ENCODE results near the gene SLC22A4.

The SLC22A4 gene

DNA sequence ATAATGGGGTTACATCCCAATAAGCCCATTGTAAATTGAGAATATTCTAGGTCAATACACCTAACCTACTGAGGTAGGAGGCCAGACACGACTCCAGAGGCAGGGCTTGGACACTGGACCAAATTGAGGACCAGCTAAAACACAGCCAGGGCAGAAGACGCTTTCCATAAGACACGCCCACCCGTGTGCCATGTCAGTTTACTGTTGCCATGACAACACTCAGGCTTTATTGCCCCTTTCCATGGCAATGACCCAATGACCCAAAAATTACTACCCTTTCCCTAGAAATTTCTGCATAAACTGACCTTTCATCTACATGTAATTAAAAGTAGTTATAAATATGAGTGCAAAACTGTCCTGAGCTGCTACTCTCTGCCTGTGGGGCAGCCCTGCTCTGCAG is 31.5 kb downstream of the SLC22A4 start:
- TF ChIP-seq, protein P1, sequence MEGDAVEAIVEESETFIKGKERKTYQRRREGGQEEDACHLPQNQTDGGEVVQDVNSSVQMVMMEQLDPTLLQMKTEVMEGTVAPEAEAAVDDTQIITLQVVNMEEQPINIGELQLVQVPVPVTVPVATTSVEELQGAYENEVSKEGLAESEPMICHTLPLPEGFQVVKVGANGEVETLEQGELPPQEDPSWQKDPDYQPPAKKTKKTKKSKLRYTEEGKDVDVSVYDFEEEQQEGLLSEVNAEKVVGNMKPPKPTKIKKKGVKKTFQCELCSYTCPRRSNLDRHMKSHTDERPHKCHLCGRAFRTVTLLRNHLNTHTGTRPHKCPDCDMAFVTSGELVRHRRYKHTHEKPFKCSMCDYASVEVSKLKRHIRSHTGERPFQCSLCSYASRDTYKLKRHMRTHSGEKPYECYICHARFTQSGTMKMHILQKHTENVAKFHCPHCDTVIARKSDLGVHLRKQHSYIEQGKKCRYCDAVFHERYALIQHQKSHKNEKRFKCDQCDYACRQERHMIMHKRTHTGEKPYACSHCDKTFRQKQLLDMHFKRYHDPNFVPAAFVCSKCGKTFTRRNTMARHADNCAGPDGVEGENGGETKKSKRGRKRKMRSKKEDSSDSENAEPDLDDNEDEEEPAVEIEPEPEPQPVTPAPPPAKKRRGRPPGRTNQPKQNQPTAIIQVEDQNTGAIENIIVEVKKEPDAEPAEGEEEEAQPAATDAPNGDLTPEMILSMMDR (IDR thresholded peaks at IDR 0.05) = no peak

DNA sequence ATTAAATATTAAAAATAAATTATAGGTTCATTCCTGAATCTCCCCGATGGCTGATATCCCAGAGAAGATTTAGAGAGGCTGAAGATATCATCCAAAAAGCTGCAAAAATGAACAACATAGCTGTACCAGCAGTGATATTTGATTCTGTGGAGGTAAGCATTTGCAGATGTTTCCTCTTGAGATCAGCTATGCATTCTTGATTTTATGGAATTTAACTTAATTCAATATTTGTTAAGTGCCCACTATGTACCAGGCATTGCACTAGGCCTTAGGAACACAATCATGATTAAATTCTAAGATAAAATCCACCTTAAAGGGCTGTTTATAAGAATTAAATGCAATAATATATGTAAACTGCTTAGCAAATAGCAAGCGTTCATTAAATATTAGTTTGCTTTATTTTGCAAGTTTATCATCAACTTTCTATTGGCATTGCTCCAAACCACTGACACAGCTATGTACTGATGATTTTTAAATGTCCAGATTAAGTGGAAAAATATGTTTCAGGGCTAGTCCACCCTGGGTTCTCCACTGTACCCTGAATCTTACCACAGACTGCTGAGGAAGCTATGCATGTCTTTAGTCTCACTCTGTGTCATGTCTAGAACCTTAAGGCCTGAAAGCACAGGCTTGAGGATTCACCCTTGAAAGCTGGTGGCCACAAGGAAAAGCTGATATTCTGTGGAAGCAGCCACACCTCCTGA is 33.2 kb downstream of the SLC22A4 start:
- TF ChIP-seq, protein P1 (IDR thresholded peaks at IDR 0.05) = no peak

DNA sequence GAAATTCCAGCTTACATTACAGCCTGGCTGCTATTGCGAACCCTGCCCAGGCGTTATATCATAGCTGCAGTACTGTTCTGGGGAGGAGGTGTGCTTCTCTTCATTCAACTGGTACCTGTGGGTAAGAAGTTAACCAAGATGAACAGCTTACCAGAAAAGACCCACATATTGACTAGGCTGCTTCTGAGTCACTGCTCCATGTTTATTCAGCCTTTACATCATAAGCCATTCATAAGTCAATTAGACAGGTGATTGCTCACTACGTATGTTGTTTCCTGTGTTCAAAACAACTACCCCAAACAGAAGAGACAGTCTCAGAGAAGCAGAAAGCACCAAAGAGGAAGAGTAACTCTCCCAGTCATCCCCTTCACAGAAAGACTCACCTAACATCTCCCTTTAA is 40.6 kb downstream of the SLC22A4 start:
- TF ChIP-seq, protein P1 (IDR thresholded peaks at IDR 0.05) = no peak

DNA sequence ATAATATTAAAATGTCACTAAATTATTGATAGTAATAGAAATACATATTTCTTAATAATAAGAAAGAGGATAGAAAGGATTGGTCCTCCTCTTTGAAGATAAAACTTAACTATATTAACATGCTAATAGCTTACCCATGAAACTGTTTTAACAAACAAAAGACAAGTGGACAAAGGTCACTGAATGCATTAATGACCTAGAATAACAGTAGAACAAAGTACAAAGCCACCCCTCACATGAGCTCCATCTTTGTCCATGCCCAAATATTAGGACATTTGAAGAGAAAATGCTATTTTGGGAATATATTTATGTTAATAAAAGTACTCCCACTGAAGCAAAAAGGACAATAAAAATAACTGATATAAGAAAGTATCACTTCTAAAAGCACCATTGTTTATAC is 41.2 kb downstream of the SLC22A4 start:
- TF ChIP-seq, protein P1 (IDR thresholded peaks at IDR 0.05) = no peak

DNA sequence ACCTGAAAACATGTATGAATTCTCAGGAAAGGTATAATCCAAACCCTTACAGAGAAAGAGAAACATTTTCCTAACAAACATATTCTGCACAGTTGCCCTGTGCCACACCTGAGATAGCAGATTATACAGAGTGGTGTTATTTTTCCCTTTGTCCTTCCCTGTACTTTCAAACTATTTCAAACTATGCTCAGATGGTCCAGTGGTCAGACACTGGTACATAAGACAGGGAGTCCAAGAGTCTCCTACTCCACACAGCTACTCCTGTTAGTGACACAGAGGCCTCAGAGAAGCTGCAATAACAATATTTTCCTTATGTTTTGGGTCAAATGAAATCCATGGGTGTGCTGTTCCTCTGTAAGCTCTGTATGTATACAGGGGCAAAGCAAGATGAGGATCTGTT is 45.3 kb downstream of the SLC22A4 start:
- TF ChIP-seq, protein P1 (IDR thresholded peaks at IDR 0.05) = no peak

DNA sequence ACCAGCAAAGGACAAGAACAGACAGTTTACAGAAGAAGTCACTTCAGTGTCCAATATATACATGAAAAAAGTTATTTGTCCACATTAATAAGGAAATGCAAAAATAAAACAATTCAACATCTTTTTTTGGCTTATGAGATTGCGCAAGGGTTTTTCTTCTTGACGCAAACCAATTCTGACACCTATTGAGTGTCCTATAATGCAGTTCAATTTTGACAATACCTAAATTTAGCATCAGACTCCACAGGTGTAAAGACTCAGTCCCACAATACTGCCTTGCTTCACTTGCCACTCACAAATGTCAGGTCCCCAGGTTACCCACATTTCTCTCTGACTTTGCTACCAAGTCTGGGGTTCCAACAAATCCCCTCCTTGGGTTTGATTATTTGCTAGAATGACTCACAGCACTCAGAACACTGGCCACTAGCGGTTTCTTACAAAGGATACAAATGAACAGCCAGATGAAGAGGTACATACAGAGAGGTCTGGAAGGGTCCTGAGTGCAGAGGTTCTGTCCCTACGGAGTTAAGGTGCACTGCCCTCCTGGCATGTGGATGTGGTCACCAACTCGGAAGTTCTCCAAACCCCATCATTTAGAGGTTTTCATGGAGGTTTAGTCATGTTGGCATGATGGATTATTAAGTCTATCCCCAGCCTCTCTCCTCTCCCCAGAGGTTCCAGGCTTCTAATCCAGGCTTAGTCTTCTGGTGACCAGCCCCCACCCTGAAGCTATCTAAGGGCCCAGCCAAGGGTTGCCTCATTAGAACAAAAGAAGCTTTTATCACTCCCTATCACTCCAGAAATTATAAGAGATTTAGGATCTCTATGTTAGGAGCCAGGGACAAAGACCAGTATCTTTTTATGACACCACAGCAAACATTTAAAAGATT is 48.3 kb downstream of the SLC22A4 start:
- TF ChIP-seq, protein P1 (IDR thresholded peaks at IDR 0.05) = no peak

DNA sequence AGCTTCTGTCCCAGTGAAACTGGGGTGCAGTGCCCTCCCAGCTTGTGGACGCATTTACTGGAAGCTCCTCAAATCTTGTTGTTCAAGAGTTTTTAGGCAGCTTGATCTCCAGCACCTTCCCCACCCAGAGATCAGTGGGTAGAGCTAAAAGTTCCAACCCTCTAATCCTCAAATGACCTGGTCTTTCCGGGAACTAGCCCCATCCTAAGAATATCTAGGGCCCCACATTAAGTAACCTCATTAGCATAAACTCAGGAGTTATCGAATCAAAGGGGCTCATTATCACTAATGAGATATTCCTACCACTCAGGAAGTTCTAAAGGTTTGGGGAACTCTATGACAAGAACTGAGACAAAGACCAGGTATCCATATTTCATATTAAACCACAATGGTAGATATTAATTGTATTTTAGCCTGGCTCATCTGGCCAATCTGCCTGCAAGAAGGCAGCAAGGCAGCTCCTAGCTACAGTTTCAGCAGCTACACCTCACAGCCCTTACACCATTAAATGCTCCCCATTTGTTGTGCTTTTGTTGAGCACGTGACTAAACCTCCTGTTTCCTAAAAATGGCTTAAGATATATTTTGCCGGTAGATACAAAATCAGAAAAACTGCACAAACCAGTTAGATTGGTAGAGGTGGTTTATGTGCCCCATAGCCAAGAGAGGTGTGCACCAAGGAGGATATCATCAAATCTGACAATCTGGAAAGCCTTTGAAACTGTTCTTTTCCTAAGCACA is 50.8 kb downstream of the SLC22A4 start:
- TF ChIP-seq, protein P1 (IDR thresholded peaks at IDR 0.05) = no peak
